Right renal pelvis (tissue), 4 donors: ENCODE results near the gene TMEM217. TPM values are rescaled to one million over a fixed set of nuclear protein-coding genes. Genes with fewer than 3 reads are reported as not detected.
"Not testable (repeated sequence)": the region's sequence is repeated elsewhere in the genome, so short reads cannot be mapped to it uniquely, and the experiment has no call there.

Source experiments
- DNase-seq, 4 donors: peaks; one replicate each; pipeline ENCODE4 v3.0.0-alpha.2; 2013; ENCODE audit warnings: low read depth in 4 of 4, low spot score in 3 of 4, missing footprints in 1 of 4
- polyA plus RNA-seq, 4 donors: library from polyadenylated mRNA; unstranded; fragments of 120-200 nt; gene quantifications; one replicate each; pipeline ENCODE4 v1.2.1, GENCODE V29; 2013; ENCODE audit not compliant: insufficient read length in 4 of 4

The TMEM217 gene
- polyA plus RNA-seq, 4 donors: 1.1 to 2.2 (median 1.6) TPM

DNA sequence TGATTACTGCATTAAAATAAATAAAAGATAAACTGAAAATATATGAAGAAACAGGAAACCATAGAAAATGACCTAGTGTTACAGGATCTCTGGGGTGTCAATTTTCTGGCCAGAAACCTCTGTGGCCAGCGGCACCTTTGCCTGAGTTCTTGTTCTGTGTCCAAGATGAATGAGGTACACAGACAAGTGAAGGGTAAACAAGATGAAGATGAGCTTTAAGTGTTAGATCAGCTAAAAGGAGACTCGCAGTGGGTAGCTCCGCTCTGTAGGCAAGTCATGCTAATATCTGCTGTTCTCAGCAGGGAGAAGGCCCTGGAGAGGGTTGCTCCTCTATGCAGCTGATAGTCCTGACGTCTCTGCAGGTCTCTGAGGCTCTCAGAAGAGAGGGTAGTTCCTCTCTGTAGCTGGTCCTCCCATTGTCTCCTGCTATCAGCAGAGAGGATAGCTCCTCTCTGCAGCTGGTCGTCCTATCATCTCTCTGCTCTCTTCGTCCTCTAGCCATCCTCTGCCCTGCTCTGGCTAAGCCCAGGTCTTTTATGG is 36.3 kb downstream of the TMEM217 start:
- no peak for DNase-seq

- DNase-seq: no peak
Measured at GRCh38 chr6:37218511-37218910, 39.4 kb downstream of the TMEM217 start.

DNA sequence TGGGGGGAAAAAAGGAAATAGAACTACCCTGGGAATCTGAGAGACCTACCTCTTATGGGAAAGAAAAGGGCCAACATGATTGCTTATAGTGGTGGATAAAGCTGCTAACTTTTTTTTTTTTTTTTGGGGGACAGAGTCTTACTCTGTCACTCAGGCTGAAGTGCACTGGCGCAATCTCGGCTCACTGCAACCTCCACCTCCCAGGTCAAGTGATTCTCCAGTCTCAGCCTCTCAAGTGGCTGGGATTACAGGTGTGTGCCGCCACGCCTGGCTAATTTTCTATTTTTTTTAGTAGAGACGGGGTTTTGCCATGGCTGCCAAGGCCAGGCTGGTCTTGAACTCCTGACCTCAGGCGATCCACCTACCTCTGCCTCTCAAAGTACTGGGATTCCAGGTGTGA is 39.9 kb downstream of the TMEM217 start:
- no peak for DNase-seq

DNA sequence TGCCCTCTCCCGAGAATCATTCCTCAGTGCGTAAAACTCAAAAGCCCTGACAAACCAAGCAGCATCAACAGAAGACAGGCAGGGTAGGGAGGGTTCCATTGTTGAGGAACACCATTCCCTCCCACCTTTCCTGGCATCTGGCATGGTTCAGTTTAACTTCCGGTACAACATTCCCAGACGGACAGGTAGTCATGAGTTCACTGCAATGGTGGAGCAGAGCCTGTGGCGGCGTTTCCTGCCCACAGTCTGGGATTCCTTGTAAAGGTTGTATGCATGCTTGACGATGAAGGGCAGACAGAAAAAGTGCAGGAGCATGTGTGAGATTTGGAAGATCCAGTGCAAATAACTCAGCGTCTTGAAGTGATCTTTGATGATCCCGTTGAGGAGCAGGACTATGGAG is 45.7 kb downstream of the TMEM217 start:
- no peak for DNase-seq

DNA sequence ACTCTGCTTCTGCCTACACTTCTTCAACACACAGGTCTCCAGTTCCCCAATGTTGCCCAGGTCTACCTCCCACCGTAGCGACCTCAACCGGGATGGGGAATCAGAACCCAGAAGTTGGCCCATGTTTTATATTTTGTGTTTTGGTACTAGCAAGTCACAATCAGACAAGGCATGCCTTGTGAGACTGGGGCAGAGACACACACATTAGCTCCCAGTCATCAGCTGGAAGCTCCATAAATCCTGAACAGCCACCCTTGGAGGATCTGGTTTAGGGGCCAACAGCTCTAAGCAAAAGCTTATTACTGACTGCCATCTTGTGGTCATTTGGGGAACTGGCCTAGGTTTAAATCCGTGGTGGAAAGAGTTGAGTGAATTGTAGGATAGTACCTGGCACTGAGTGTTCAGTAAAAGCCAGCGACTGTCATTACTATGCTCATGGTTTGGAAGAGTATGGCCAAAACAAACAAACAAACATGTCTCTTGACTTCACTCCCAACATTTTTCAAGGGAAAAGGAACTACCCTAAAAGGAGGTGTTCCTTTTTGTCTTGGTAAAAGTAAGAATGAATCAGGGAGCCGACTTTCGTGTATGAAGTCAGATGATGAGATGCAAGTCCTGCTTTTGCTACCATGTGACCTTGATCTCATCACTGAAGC is 47.5 kb downstream of the TMEM217 start:
- DNase-seq: peak; percentile 78 to 82 (median 79)

GRCh38 chr6:37209461-37210205 is 48.3 kb downstream of the TMEM217 start:
- no peak for DNase-seq

DNA sequence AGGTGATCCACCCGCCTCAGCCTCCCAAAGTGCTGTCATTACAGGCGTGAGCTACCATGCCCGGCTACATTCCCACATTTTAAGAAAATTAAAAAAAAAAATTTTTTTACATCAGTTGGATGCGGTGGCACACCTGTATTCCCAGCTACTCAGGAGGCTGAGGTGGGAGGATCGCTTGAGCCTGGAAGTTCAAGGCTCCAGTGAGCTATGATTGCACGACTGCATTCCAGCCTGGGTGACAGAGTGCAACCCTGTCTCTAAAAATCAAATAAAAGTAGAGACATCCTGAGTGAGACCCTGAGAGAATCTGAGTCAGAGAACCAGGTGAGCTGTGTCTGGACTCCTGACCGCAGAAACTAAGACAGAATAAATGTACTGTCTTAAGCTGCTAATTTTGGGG is 49.2 kb downstream of the TMEM217 start:
- DNase-seq: no peak

GRCh38 chr6:37207903-37208456 is 50.0 kb downstream of the TMEM217 start:
- no peak for DNase-seq

GRCh38 chr6:37206622-37207021 is 51.3 kb downstream of the TMEM217 start:
- no peak for DNase-seq

DNA sequence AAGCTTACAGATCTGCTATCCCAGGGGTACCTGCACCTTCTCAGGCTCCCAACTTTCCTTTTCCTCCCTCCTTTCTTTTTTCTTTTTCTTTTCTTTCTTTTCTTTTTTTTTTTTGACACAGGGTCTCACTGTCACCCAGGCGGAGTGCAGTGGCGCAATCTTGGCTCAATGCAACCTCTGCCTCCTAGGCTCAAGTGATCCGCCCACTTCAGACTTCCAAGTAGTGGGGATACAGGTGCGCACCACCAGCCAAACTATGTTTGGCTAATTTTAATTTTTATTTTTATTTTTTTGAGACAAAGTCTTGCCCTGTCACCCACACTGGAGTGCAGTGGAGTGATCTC is 52.0 kb downstream of the TMEM217 start:
- no peak for DNase-seq

- no peak for DNase-seq
Measured at GRCh38 chr6:37205175-37205996, 52.6 kb downstream of the TMEM217 start.

- no peak for DNase-seq
Measured at GRCh38 chr6:37204014-37204751, 53.8 kb downstream of the TMEM217 start.

DNA sequence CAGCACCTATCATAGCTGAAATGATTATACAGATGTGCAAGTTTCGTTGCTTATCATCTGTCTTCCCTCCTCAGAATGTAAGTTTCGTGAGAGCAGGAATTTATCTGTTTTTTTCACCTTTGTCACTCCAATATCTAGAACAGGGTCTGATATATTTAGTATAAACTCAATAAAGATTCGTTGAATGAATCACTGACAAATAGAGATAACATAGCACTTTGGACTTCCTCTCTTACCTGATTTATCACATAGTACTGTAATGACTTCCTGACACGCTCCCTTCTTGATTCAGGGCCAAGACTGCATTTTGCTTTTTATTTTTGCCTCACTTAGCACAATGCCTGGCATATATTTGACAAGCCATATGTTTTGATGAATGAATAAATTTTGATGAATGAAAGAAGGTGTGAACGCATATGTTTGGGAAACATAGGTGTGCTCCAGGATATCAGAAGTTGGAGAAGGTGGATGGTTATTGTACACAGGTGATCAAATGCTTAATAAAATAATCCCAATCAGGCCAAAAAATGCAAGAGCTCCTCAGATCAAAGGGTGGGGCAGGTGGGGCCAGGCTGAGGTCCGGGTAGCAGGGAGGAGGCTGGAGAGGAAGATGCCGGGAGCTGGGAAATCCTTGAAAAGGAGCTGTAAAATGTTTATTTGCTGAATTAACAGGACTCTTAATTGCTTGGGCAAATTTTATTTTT is 55.0 kb downstream of the TMEM217 start:
- no peak for DNase-seq

DNA sequence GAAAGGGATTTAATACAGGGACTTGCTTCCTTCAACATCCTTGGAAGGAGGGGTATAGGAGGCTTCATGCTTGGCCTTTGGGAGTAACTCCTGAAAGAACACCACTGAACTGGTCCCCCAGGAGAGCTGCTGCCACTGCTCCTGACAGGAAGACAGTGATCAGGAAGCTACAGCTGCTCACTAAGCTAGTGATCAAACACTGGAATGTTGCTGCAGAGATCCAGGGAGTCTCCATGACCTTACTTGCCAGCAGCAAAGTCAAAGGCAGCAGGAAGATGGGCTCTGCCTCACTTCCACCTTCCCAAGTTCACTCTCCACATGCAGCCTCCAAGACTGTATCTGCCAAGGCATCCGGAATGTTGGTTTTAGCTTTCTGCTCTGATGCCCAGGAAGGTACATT is 56.2 kb downstream of the TMEM217 start:
- no peak for DNase-seq

DNA sequence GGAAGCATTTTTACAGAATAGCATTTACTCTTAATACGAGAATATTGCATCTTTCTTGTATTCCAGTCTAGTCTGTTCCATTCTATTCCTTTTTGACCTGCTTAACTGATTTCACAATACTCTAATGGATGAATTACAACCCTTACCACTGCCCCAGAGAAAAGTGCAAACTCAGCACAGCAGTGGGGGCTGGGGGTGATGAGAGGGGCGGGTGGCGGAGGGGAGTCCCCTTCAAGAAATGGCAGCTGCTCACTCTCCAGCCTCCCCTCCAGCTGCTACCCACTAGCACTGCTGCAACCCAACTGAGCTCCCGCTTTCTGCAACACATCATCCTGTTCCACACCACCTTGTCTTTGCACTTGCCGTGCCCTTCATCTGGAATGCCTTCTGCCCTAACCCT is 57.9 kb downstream of the TMEM217 start:
- no peak for DNase-seq

GRCh38 chr6:37196451-37196850 is 61.5 kb downstream of the TMEM217 start:
- DNase-seq: not testable (repeated sequence)

DNA sequence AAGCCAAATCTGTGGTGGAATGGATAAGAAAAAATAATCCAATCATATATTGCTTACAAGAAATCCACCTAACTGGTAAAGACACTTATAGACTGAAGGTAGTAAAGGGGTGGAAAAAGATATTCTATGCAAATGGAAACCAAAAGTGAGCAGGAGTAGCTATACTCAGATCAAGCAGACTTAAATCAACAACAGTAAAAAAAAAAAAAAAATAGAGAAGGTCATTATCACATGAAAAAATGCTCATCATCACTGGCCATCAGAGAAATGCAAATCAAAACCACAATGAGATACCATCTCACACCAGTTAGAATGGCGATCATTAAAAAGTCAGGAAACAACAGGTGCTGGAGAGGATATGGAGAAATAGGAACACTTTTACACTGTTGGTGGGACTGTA is 63.1 kb downstream of the TMEM217 start:
- not testable (repeated sequence) for DNase-seq

DNA sequence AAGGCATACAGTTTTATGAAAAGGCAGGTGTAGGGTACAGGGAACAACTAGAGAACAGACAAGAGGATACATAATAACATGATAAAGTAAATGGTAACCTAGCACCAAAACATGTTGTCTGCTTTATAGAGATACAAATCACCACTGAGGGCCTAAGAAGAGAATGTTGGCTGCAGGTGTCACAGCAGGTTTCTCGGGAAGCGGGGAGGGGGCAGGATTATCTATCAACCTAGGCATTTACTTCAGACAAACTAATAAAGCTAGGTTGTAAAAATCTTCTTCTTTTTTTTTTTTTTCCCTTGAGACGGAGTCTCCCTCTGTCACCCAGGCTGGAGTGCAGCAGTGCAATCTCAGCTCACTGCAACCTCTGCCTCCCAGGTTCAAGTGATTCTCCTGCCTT is 65.3 kb downstream of the TMEM217 start:
- DNase-seq: no peak

- no peak for DNase-seq
Measured at GRCh38 chr6:37190159-37190535, 67.8 kb downstream of the TMEM217 start.
